GM23338 (cell line): ENCODE data around the gene PDCD11. TPM values are rescaled to one million over a fixed set of nuclear protein-coding genes. Genes with fewer than 3 reads are reported as not detected.

ENCODE experiments used
- ATAC-seq: fragments of 200-7000 bp; cut with Tn5 transposase; 3 replicates; pipeline ENCODE4 v1.9.1; 2020
- DNase-seq: peaks from one replicate; pipeline ENCODE4 v3.0.0-alpha.2; 2015; ENCODE audit warnings: low spot score
- H2AFZ ChIP-seq: fragments of 200-600 bp; sonication (generic); 2 replicates; pipeline ENCODE4 v1.8.0; 2016; ENCODE audit warnings: antibody characterized with exemption, mild to moderate bottlenecking, moderate library complexity
- H3F3A ChIP-seq: fragments of 200-600 bp; sonication (generic); replicated peaks from 2 replicates; pipeline ENCODE4 v1.8.0; 2017; ENCODE audit warnings: antibody characterized with exemption, mixed run types, low read depth
- H3K27ac ChIP-seq: fragments of 200-600 bp; sonication (generic); 2 replicates; pipeline ENCODE4 v1.6.1; 2016; ENCODE audit warnings: low read depth
- H3K27me3 ChIP-seq: fragments of 200-600 bp; sonication (generic); 2 replicates; pipeline ENCODE4 v1.8.0; 2016; ENCODE audit warnings: mild to moderate bottlenecking, mixed run types, moderate library complexity; ENCODE audit not compliant: insufficient read depth
- H3K36me3 ChIP-seq: fragments of 200-600 bp; sonication (generic); 2 replicates; pipeline ENCODE4 v1.8.0; 2016; ENCODE audit warnings: mild to moderate bottlenecking; ENCODE audit not compliant: insufficient read depth
- H3K4me1 ChIP-seq: fragments of 200-600 bp; sonication (generic); 2 replicates; pipeline ENCODE4 v1.8.0; 2016; ENCODE audit warnings: mild to moderate bottlenecking, moderate library complexity; ENCODE audit not compliant: insufficient read depth
- H3K4me2 ChIP-seq: fragments of 200-600 bp; sonication (generic); 2 replicates; pipeline ENCODE4 v1.7.1; 2017; ENCODE audit warnings: mixed run types
- H3K4me3 ChIP-seq: fragments of 200-600 bp; sonication (generic); 2 replicates; pipeline ENCODE4 v1.6.1; 2016; ENCODE audit warnings: mixed run types
- H3K79me2 ChIP-seq: fragments of 200-600 bp; sonication (generic); replicated peaks from 2 replicates; pipeline ENCODE4 v1.8.0; 2017; ENCODE audit warnings: mild to moderate bottlenecking; ENCODE audit not compliant: insufficient read depth
- H3K9me2 ChIP-seq: fragments of 200-600 bp; sonication (generic); 2 replicates; pipeline ENCODE4 v1.8.0; 2017; ENCODE audit not compliant: insufficient read depth
- H4K20me1 ChIP-seq: fragments of 200-600 bp; sonication (generic); replicated peaks from 2 replicates; pipeline ENCODE4 v1.8.0; 2017; ENCODE audit warnings: mild to moderate bottlenecking; ENCODE audit not compliant: insufficient read depth
- H3K27ac Mint-ChIP-seq: 2 replicates; pipeline ENCODE4 v1.8.0; 2020; ENCODE audit warnings: inconsistent platforms, mild to moderate bottlenecking, moderate library complexity, mixed read lengths
- H3K27me3 Mint-ChIP-seq: 3 replicates; pipeline ENCODE4 v1.8.0; 2022; ENCODE audit warnings: low read depth, mild to moderate bottlenecking, moderate library complexity, mixed read lengths, inconsistent platforms; ENCODE audit not compliant: insufficient read depth, poor library complexity
- H3K36me3 Mint-ChIP-seq: 3 replicates; pipeline ENCODE4 v1.8.0; 2021; ENCODE audit warnings: low read depth, mild to moderate bottlenecking, inconsistent platforms, moderate library complexity, mixed read lengths
- H3K4me1 Mint-ChIP-seq: 3 replicates; pipeline ENCODE4 v1.8.0; 2020; ENCODE audit warnings: mild to moderate bottlenecking, inconsistent platforms, mixed read lengths
- H3K4me3 Mint-ChIP-seq: 3 replicates; pipeline ENCODE4 v1.8.0; 2021; ENCODE audit warnings: moderate library complexity, mild to moderate bottlenecking, inconsistent platforms, mixed read lengths
- H3K9me3 Mint-ChIP-seq: 3 replicates; pipeline ENCODE4 v1.8.0; 2020; ENCODE audit warnings: moderate library complexity, mild to moderate bottlenecking, inconsistent platforms, mixed read lengths
- STAT1 ChIP-seq: IDR thresholded peaks from one replicate; pipeline ENCODE4 v1.6.1; 2016; ENCODE audit warnings: antibody characterized with exemption; ENCODE audit not compliant: unreplicated experiment
- polyA plus RNA-seq: library from polyadenylated mRNA; unstranded; fragments of >200 nt; fragmentation: Nextera tagmentation; extraction: Ambion mirVana; gene quantifications from 2 replicates; pipeline ENCODE4 v1.2.1, GENCODE V29; 2016
- total RNA-seq: library from RNA; depleted of rRNA; stranded (reverse); fragments of >200 nt; shearing (Covaris generic); gene quantifications from 2 replicates; pipeline ENCODE4 v1.2.3, GENCODE V29; 2014
- TF ChIP-seq, protein P1 (sequence below): fragments of 250-450 bp; sonication (Bioruptor Pico); IDR thresholded peaks from 2 replicates; pipeline ENCODE4 v1.5.0; 2020; ENCODE audit warnings: mild to moderate bottlenecking, moderate library complexity
- TF ChIP-seq, protein P2 (sequence below): IDR thresholded peaks from 2 replicates; pipeline ENCODE4 v1.6.1; 2016; ENCODE audit warnings: antibody characterized with exemption

The PDCD11 gene
- total and polyA plus RNA-seq, 2 experiments from 2014 or later, result 82.1 to 87.8 TPM

DNA sequence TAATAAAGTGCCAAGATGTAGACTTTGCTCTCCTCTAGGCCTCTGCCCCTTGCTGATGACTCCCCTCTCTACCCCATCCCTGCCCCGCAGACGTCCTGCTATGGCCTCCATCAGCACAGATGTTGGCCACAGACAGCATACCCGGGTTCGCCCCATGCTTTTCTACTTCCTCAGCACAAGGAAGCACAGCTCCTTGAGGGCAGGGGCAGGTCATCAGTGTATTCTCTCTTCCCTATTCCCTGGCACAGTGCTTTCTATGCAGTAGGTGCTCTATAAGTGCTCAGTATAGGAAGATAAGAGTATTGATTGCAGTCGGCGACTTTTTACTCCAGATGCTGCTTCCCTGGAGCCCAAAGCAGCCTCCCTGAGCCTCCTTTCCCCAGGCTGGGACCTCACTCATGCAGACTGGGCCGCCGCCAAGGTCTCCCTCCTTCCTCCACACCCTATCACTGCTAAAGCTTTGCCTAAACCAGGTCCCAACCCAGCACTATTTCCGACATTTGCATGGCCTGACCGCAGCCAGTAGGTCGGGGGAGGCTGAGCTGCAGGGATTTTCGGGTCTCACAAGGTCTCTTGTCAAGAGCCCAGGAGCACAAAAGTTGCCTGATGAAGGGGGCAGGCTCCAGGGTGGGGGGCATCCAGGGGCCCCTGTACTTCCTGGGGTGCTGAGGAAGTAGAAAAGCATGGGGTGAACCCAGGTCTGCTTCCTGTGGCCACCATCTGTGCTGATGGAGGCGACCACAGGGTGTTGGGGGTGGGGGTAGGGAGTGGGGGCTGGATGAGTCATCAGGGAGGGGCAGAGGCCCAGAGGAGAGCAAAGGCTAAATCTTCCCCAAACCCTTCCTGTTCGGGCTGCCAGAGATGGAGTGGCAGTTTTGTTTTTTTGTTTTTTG lies 74.6 kb downstream of the PDCD11 start (continued):
- TF ChIP-seq, protein P1, sequence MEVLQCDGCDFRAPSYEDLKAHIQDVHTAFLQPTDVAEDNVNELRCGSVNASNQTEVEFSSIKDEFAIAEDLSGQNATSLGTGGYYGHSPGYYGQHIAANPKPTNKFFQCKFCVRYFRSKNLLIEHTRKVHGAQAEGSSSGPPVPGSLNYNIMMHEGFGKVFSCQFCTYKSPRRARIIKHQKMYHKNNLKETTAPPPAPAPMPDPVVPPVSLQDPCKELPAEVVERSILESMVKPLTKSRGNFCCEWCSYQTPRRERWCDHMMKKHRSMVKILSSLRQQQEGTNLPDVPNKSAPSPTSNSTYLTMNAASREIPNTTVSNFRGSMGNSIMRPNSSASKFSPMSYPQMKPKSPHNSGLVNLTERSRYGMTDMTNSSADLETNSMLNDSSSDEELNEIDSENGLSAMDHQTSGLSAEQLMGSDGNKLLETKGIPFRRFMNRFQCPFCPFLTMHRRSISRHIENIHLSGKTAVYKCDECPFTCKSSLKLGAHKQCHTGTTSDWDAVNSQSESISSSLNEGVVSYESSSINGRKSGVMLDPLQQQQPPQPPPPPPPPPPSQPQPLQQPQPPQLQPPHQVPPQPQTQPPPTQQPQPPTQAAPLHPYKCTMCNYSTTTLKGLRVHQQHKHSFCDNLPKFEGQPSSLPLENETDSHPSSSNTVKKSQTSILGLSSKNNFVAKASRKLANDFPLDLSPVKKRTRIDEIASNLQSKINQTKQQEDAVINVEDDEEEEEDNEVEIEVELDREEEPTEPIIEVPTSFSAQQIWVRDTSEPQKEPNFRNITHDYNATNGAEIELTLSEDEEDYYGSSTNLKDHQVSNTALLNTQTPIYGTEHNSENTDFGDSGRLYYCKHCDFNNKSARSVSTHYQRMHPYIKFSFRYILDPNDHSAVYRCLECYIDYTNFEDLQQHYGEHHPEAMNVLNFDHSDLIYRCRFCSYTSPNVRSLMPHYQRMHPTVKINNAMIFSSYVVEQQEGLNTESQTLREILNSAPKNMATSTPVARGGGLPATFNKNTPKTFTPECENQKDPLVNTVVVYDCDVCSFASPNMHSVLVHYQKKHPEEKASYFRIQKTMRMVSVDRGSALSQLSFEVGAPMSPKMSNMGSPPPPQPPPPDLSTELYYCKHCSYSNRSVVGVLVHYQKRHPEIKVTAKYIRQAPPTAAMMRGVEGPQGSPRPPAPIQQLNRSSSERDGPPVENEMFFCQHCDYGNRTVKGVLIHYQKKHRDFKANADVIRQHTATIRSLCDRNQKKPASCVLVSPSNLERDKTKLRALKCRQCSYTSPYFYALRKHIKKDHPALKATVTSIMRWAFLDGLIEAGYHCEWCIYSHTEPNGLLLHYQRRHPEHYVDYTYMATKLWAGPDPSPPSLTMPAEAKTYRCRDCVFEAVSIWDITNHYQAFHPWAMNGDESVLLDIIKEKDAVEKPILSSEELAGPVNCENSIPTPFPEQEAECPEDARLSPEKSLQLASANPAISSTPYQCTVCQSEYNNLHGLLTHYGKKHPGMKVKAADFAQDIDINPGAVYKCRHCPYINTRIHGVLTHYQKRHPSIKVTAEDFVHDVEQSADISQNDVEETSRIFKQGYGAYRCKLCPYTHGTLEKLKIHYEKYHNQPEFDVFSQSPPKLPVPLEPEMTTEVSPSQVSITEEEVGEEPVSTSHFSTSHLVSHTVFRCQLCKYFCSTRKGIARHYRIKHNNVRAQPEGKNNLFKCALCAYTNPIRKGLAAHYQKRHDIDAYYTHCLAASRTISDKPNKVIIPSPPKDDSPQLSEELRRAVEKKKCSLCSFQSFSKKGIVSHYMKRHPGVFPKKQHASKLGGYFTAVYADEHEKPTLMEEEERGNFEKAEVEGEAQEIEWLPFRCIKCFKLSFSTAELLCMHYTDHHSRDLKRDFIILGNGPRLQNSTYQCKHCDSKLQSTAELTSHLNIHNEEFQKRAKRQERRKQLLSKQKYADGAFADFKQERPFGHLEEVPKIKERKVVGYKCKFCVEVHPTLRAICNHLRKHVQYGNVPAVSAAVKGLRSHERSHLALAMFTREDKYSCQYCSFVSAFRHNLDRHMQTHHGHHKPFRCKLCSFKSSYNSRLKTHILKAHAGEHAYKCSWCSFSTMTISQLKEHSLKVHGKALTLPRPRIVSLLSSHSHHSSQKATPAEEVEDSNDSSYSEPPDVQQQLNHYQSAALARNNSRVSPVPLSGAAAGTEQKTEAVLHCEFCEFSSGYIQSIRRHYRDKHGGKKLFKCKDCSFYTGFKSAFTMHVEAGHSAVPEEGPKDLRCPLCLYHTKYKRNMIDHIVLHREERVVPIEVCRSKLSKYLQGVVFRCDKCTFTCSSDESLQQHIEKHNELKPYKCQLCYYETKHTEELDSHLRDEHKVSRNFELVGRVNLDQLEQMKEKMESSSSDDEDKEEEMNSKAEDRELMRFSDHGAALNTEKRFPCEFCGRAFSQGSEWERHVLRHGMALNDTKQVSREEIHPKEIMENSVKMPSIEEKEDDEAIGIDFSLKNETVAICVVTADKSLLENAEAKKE (CRISPR knock-in tag), result no peak
- TF ChIP-seq, protein P2, sequence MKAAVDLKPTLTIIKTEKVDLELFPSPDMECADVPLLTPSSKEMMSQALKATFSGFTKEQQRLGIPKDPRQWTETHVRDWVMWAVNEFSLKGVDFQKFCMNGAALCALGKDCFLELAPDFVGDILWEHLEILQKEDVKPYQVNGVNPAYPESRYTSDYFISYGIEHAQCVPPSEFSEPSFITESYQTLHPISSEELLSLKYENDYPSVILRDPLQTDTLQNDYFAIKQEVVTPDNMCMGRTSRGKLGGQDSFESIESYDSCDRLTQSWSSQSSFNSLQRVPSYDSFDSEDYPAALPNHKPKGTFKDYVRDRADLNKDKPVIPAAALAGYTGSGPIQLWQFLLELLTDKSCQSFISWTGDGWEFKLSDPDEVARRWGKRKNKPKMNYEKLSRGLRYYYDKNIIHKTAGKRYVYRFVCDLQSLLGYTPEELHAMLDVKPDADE, result no peak

DNA sequence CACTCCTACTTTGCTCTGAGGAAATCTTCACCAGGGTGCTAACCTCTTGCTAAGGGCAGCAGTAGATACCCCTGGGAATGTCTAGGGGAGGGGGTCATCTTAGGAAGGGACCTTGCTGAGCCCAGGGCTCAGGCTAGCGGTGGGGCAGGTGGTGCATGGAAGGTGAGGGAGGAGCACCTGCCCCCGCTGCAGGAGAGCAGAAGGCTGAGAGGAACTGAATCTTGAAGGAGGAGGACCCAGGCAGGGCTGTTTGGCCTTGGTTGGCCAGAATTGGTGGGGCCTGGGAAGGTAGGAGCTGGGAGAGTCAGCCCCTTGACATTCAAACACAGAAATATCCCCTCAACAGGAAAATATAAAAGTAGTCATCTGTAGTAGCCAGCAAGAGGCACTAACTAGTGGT lies 75.6 kb downstream of the PDCD11 start:
- no peaks in the 10 kb centered on the region for H3K79me2 ChIP-seq
- no peaks in the 10 kb centered on the region for H3K36me3 ChIP-seq
- H4K20me1 ChIP-seq, result no peaks in the 10 kb centered on the region
- no peak overlapping the region for H3K4me3 Mint-ChIP-seq
- H3K4me3 ChIP-seq, result no peak overlapping the region
- no peak overlapping the region for H3K27ac Mint-ChIP-seq
- peak overlapping the region; percentile 85; the same call in 1 of the 2 replicates for H2AFZ ChIP-seq
- no peak overlapping the region for H3K27ac ChIP-seq
- no peak overlapping the region; the same call in 1 of the 2 replicates for H3K4me2 ChIP-seq
- peaks cover 19% of the 10 kb centered on the region for H3K27me3 Mint-ChIP-seq
- H3F3A ChIP-seq, result no peaks in the 10 kb centered on the region
- ATAC-seq (no peak), DNase-seq (no peak)
- TF ChIP-seq STAT1, result no peak
- H3K4me1 ChIP-seq, result no peaks in the 10 kb centered on the region
- peaks cover 31% of the 10 kb centered on the region for H3K4me1 Mint-ChIP-seq
- H3K9me2 ChIP-seq, result no peaks in the 10 kb centered on the region
- H3K27me3 ChIP-seq, result no peaks in the 10 kb centered on the region
- no peaks in the 10 kb centered on the region for H3K9me3 Mint-ChIP-seq
- H3K36me3 Mint-ChIP-seq, result no peaks in the 10 kb centered on the region
